Heart right ventricle (tissue), 16 donors: Measurements from ENCODE around the gene DGKI. TPM values are rescaled to one million over a fixed set of nuclear protein-coding genes. Genes with fewer than 3 reads are reported as not detected.
A peak's percentile ranks its signal among the peaks of the same experiment; 100 is the strongest.

Experiments
- ATAC-seq, 8 donors: fragments of 200-7000 bp; cut with Tn5 transposase; one replicate each; pipeline ENCODE4 v1.9.1; 2020; ENCODE audit warnings: mild to moderate bottlenecking in 8 of 8, moderate library complexity in 8 of 8, moderate number of reproducible peaks in 1 of 8
- DNase-seq, 2 donors: peaks; one replicate each; pipeline ENCODE4 v3.0.0-alpha.2; 2020
- H3K27ac ChIP-seq, 10 donors: fragments of 200-600 bp; sonication (generic) in 2 of 10; one replicate each; pipeline versions ENCODE4 v1.5.0 to v1.8.0; 2020 to 2022; ENCODE audit warnings: mild to moderate bottlenecking in 3 of 10
- H3K27me3 ChIP-seq, 7 donors: fragments of 200-600 bp; one replicate each; pipeline ENCODE4 v1.8.0; 2021 to 2022; ENCODE audit warnings: mild to moderate bottlenecking in 2 of 7
- H3K36me3 ChIP-seq, 9 donors: fragments of 200-600 bp; sonication (generic) in 1 of 9; one replicate each; pipeline versions ENCODE4 v1.5.0 to v1.8.0; 2020 to 2022; ENCODE audit warnings: mild to moderate bottlenecking in 2 of 9
- H3K4me1 ChIP-seq, 9 donors: fragments of 200-600 bp; sonication (generic) in 1 of 9; one replicate each; pipeline versions ENCODE4 v1.5.0 to v1.8.0; 2020 to 2022; ENCODE audit warnings: mild to moderate bottlenecking in 4 of 9
- H3K4me3 ChIP-seq, 10 donors: fragments of 200-600 bp; sonication (generic) in 2 of 10; one replicate each; pipeline versions ENCODE4 v1.5.0 to v1.8.0; 2020 to 2022; ENCODE audit warnings: mild to moderate bottlenecking in 7 of 10, moderate library complexity in 2 of 10
- H3K9me3 ChIP-seq, 11 donors: fragments of 200-600 bp in 10 of 11; sonication (generic) in 2 of 11; one replicate each; pipeline versions ENCODE4 v1.5.0 to v1.8.0; 2013 to 2022; ENCODE audit warnings: mild to moderate bottlenecking in 2 of 11, control low read depth in 1 of 11, moderate library complexity in 1 of 11
- WGBS, 2 donors: extraction: QIAGEN DNeasy Blood & Tissue Kit; methylation state at CpG; one replicate each; pipeline ENCODE4 v1.1.7; 2013; ENCODE audit warnings: inconsistent platforms in 1 of 2; 5-methylcytosine and 5-hydroxymethylcytosine counted together
- intact Hi-C, 10 donors: fragments of 100-400 bp; cut with DNase I; formaldehyde crosslinking; loops; one replicate each; pipeline versions ENCODE4 v1.11.1 to v1.14.2; 2022
- polyA plus RNA-seq, 2 donors: library from polyadenylated mRNA; stranded (reverse); fragments of 200-250 nt; gene quantifications; one replicate each; pipeline ENCODE4 v1.2.3, GENCODE V29; 2013
- total RNA-seq, 10 donors: library from RNA; stranded (reverse); fragmentation: NEBNext Ultra II Directional in 3 of 10; extraction: Animal tissue kit (Norgen Biotek cat#: 25700) in 3 of 10; gene quantifications; one replicate each; pipeline versions ENCODE4 v1.2.1 to v1.2.4, GENCODE V29; 2021 to 2023
- TF ChIP-seq, protein P1 (sequence below), 9 donors: fragments of 200-600 bp; sonication (generic) in 2 of 9; IDR thresholded peaks; one replicate each; pipeline versions ENCODE4 v1.5.0 to v1.8.0; 2021 to 2022; ENCODE audit warnings: antibody characterized with exemption in 9 of 9, mild to moderate bottlenecking in 5 of 9, moderate library complexity in 1 of 9
- donor health status: Arrhythmogenic right ventricular cardiomyopathy.
- donor health status: ischemic (EF 13 %, LVEDD 7.1; RV severe dilation, severe dysfunction).
- donor health status: healthy with polysubstance abuse.
- donor health status: DM: no; HTN: yes; CAD: no.
- donor health status: DM: no; HTN: no; CAD: no.
- donor health status: ischemic (EF 25% LVEDD 6.9; RV normal size, moderate dysfunction).
- donor health status: ischemic (EF 25% LVEDD 5.7; RV mildly dilated, moderate dysfunction).
- donor health status: healthy.
- donor health status: DM: yes; HTN: yes; CAD: no.
- donor health status: Ischemic cardiomyopathy.
- donor health status: ischemic (EF 35%, LVEDD 5.7; RV mildly dilated, moderate dysfunction).
- donor health status: nonischemic (EF 11% LVEDD 7.7; RV severe dilation, severe dysfunction).
- donor health status: DM: yes; HTN: yes; CAD: no.
- donor health status: PGD.
- donor health status: ischemic (EF 29% LVEDD 5.4; RV normal size, mild dysfunction).
- donor health status: nonischemic (EF 23%, LVEDD 6.1; RV moderate dilation, normal function).

Gene DGKI
- total and polyA plus RNA-seq, 12 donors = 0.16 to 2.6 (median 1.2) TPM

- WGBS, 2 donors = 55 to 70% methylated on average over 4 of the region's 4 CpGs
- H3K27ac ChIP-seq = peak overlapping the region in 9 of 10 donors; percentile 33 to 78 (median 58)
- H3K4me3 ChIP-seq = no peak overlapping the region
- DNase-seq (no peak), ATAC-seq (peak in 1 of 8 donors; percentile 46)
- intact Hi-C loops = loop anchor here in 2 of 10 donors (10.0 kb wide), 1 partner anchor 76 kb away; no protein-coding TSS in a partner anchor
- TF ChIP-seq, protein P1, sequence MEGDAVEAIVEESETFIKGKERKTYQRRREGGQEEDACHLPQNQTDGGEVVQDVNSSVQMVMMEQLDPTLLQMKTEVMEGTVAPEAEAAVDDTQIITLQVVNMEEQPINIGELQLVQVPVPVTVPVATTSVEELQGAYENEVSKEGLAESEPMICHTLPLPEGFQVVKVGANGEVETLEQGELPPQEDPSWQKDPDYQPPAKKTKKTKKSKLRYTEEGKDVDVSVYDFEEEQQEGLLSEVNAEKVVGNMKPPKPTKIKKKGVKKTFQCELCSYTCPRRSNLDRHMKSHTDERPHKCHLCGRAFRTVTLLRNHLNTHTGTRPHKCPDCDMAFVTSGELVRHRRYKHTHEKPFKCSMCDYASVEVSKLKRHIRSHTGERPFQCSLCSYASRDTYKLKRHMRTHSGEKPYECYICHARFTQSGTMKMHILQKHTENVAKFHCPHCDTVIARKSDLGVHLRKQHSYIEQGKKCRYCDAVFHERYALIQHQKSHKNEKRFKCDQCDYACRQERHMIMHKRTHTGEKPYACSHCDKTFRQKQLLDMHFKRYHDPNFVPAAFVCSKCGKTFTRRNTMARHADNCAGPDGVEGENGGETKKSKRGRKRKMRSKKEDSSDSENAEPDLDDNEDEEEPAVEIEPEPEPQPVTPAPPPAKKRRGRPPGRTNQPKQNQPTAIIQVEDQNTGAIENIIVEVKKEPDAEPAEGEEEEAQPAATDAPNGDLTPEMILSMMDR (IDR thresholded peaks at IDR 0.05) = no peak
- H3K36me3 ChIP-seq = peaks cover 0 to 94% (median 23%) of the 10 kb centered on the region in 9 donors
- peaks cover 0 to 29% (median 15%) of the 10 kb centered on the region in 9 donors for H3K4me1 ChIP-seq
- H3K9me3 ChIP-seq = no peaks in the 10 kb centered on the region
- no peaks in the 10 kb centered on the region for H3K27me3 ChIP-seq
Observed at GRCh38 chr7:137891016-137891655, 44.4 kb upstream of the DGKI start.

- Histone ChIP-seq H3K4me3 (no peak overlapping the region), H3K27ac (peak overlapping the region in 9 of 10 donors; percentile 30 to 78 (median 58)), H3K9me3 (no peaks in the 10 kb centered on the region), H3K27me3 (no peaks in the 10 kb centered on the region), H3K4me1 (peaks cover 0 to 34% (median 16%) of the 10 kb centered on the region in 9 donors), H3K36me3 (peaks cover 0 to 93% (median 18%) of the 10 kb centered on the region in 9 donors)
- TF ChIP-seq, protein P1 (IDR thresholded peaks at IDR 0.05) = no peak
- intact Hi-C loops = loop anchor here in 2 of 10 donors (10.0 kb wide), 1 partner anchor 76 kb away; no protein-coding TSS in a partner anchor
- ATAC-seq (peak; percentile 62 to 94 (median 84)), DNase-seq (peak in 1 of 2 donors; percentile 51)
- WGBS, 2 donors = 15 to 48% methylated on average over 3 of the region's 3 CpGs
Observed at GRCh38 chr7:137890449-137890921, 43.7 kb upstream of the DGKI start.

- Histone ChIP-seq H3K9me3 (no peaks in the 10 kb centered on the region), H3K4me1 (peaks cover 0 to 34% (median 16%) of the 10 kb centered on the region in 9 donors), H3K27me3 (no peaks in the 10 kb centered on the region), H3K4me3 (no peak overlapping the region), H3K27ac (no peak overlapping the region), H3K36me3 (peaks cover 0 to 93% (median 20%) of the 10 kb centered on the region in 9 donors)
- ATAC-seq = no peak
- 75 to 80% methylated on average over 2 of the region's 2 CpGs for WGBS, 2 donors
- intact Hi-C loops = loop anchor here in 1 of 10 donors (10.0 kb wide), 1 partner anchor 73 kb away; no protein-coding TSS in a partner anchor
- no peak for DNase-seq
- TF ChIP-seq, protein P1 (IDR thresholded peaks at IDR 0.05) = no peak
Observed at GRCh38 chr7:137888241-137888640, 41.5 kb upstream of the DGKI start.

GRCh38 chr7:137886746-137887145, 40.0 kb upstream of the DGKI start:
- 70 to 72% methylated on average over 2 of the region's 2 CpGs for WGBS, 2 donors
- H3K36me3 ChIP-seq = peaks cover 0 to 95% (median 35%) of the 10 kb centered on the region in 9 donors
- TF ChIP-seq, protein P1 (IDR thresholded peaks at IDR 0.05) = no peak
- no peaks in the 10 kb centered on the region for H3K27me3 ChIP-seq
- H3K4me3 ChIP-seq = no peak overlapping the region
- H3K9me3 ChIP-seq = peaks cover 0 to 8% (median 0%) of the 10 kb centered on the region in 11 donors
- intact Hi-C loops = loop anchor here in 1 of 10 donors (10.0 kb wide), 1 partner anchor 72 kb away; no protein-coding TSS in a partner anchor
- no peak for DNase-seq
- H3K27ac ChIP-seq = peak overlapping the region in 2 of 10 donors; percentile 17 to 27
- ATAC-seq = no peak
- peaks cover 0 to 34% (median 18%) of the 10 kb centered on the region in 9 donors for H3K4me1 ChIP-seq
